ENCODE data around the gene CCDC134. TPM values are rescaled to one million over a fixed set of nuclear protein-coding genes. Genes with fewer than 3 reads are reported as not detected.
A peak's percentile ranks its signal among the peaks of the same experiment; 100 is the strongest.

CCDC134 gene
- total RNA-seq, 1 donor, result 8.1 TPM

- H3K4me3 ChIP-seq (ENCODE audit: low read depth, low read length), result no peak overlapping the region
- TF ChIP-seq, protein P1, sequence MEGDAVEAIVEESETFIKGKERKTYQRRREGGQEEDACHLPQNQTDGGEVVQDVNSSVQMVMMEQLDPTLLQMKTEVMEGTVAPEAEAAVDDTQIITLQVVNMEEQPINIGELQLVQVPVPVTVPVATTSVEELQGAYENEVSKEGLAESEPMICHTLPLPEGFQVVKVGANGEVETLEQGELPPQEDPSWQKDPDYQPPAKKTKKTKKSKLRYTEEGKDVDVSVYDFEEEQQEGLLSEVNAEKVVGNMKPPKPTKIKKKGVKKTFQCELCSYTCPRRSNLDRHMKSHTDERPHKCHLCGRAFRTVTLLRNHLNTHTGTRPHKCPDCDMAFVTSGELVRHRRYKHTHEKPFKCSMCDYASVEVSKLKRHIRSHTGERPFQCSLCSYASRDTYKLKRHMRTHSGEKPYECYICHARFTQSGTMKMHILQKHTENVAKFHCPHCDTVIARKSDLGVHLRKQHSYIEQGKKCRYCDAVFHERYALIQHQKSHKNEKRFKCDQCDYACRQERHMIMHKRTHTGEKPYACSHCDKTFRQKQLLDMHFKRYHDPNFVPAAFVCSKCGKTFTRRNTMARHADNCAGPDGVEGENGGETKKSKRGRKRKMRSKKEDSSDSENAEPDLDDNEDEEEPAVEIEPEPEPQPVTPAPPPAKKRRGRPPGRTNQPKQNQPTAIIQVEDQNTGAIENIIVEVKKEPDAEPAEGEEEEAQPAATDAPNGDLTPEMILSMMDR (IDR thresholded peaks at IDR 0.05; ENCODE audit: insufficient read depth, low read length), result no peak
- no peak for DNase-seq (ENCODE audit: low read depth)
These were observed 17.7 kb upstream of the CCDC134 start for GRCh38 chr22:41782751-41783150.

DNA sequence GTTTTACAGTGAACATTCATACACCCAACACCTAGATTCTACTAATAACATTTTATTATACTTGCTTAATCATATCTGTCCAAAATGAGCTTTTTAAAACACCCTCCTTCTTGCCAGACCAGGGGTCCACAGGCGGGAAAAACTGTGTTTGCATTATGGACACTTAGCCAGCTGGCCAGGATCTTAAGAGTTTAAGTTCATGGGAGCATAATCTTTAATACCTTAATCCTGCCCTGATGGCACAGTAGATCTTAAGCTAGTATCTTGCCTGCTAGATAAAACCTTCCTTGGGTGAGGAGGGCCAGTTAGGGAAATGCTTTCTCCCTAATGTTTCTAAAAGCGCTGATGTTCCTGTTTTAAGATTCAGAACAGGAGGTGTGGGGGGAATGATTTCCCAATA lies 13.1 kb upstream of the CCDC134 start:
- TF ChIP-seq, protein P1 (IDR thresholded peaks at IDR 0.05; ENCODE audit: insufficient read depth, low read length), result no peak
- H3K4me3 ChIP-seq (ENCODE audit: low read depth, low read length), result no peak overlapping the region
- no peak for DNase-seq (ENCODE audit: low read depth)

- no peak for DNase-seq (ENCODE audit: low read depth)
- no peak overlapping the region for H3K4me3 ChIP-seq (ENCODE audit: low read depth, low read length)
- TF ChIP-seq, protein P1 (IDR thresholded peaks at IDR 0.05; ENCODE audit: insufficient read depth, low read length), result no peak
These were observed 6.6 kb upstream of the CCDC134 start for GRCh38 chr22:41793871-41794270.

- DNase-seq (ENCODE audit: low read depth), result no peak
- no peak overlapping the region for H3K4me3 ChIP-seq (ENCODE audit: low read depth, low read length)
- TF ChIP-seq, protein P1 (IDR thresholded peaks at IDR 0.05; ENCODE audit: insufficient read depth, low read length), result no peak
These were observed 1.7 kb upstream of the CCDC134 start for GRCh38 chr22:41798736-41799135.

DNA sequence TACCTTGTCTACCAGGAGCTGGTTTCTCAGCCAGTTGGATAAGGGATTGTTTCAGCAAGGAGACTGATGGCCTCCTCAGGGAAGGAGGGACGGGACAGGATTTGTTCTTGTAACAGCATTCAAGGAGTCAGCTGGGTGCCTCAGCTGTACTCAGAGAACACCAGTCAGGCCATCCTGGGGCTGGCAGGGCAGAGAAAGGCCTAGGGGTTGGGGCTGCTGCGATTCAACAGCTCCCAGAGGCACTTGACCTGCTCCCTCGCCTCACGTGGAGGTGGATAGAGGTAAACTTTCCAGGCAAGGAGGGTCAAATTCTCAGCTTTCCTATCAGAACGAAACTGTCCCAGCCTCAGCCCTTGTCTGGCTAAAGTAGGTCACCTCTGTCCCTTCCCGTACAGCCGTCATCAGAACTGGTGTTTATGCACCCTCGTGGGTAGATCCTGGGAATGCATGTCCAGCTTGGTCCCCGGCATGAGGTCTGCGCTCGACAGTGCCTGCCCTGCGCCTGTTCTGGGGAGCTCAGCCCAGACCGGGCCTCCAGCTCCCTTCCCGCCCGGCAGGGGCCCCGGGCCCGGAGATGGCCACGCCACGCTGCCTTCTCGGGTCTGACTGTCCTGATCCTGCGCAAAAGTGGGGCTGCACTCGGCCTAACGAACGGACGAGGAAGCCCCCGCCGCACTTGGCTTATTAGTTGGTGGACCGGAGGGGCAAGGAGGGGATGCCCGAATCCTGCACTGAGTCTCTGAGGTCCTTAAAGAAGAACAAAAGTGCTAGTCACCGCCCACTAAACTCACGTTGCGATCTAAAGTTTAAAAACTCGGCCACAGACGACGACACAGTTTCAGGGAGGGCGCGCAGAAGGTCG lies 762 bp upstream of the CCDC134 start:
- DNase-seq (ENCODE audit: low read depth), result peak; percentile 21
- peak overlapping the region; percentile 95 for H3K4me3 ChIP-seq (ENCODE audit: low read depth, low read length)
- TF ChIP-seq, protein P1 (IDR thresholded peaks at IDR 0.05; ENCODE audit: insufficient read depth, low read length), result no peak

DNA sequence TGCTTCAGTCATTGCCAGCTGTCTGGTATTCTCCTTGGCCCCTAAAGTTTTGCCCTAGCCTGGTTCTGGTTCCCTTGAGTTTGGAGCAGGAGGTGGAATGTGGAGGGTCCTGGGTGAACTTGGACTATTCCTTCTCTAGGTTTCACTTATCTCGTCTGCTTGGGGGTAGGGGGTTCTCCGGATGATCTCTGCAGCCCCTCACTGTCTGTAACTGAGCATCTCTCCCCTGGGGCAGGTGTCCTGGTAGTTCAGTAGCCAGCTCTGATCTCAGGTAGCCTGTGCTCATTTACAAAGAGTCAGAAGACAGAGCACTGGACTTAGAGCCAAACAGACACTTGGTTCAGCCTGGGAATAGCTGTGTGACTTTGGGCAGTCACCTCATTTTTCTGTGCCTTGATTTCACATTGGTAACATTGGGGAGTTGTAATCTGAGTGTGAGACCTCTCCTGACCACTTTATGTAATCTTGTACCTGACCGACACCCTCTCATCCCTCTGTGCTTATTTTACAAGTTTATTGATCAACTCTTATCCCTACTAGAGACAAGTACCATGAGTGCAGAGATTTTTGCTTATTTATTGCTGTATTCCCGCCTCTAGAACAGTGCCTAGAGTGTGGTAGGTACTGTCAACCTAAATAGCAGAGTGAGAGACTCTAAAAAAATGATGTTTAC lies 804 bp downstream of the CCDC134 start:
- DNase-seq (ENCODE audit: low read depth), result no peak
- peak overlapping the region; percentile 95 for H3K4me3 ChIP-seq (ENCODE audit: low read depth, low read length)
- TF ChIP-seq, protein P1 (IDR thresholded peaks at IDR 0.05; ENCODE audit: insufficient read depth, low read length), result no peak
